Endometrial microvascular endothelial cells (primary cell): ENCODE measurements around the gene TEX48. TPM values are rescaled to one million over a fixed set of nuclear protein-coding genes. Genes with fewer than 3 reads are reported as not detected.

ENCODE experiments used
- in situ Hi-C: cut with HindIII; loops from 2 replicates; pipeline ENCODE4 v1.10.0; 2017; ENCODE audit warnings: low sequenced_read_pairs, low pct_unique_long_range_greater_than_20kb; ENCODE audit errors: inconsistent ontology term
- total RNA-seq: library from RNA; depleted of rRNA; stranded (reverse); fragments of >200 nt; gene quantifications from one replicate; pipeline ENCODE4 v1.2.3, GENCODE V29; 2015; ENCODE audit errors: inconsistent ontology term

The TEX48 gene
- total RNA-seq, 1 donor from 2014 or later, result not detected

- in situ Hi-C loops, result no loop called here
These were observed 47.6 kb downstream of the TEX48 start for GRCh38 chr9:114634387-114634786.

GRCh38 chr9:114633438-114634089 lies 48.4 kb downstream of the TEX48 start:
- in situ Hi-C loops, result no loop called here

- in situ Hi-C loops, result no loop called here
These were observed 50.8 kb downstream of the TEX48 start for GRCh38 chr9:114631166-114631565.

- in situ Hi-C loops, result loop anchor here (10.0 kb wide), 1 partner anchor 115 kb away; no protein-coding TSS in a partner anchor
These were observed 52.4 kb downstream of the TEX48 start for GRCh38 chr9:114629563-114630090.

- in situ Hi-C loops, result loop anchor here (10.0 kb wide), 1 partner anchor 113 kb away; no protein-coding TSS in a partner anchor
These were observed 54.4 kb downstream of the TEX48 start for GRCh38 chr9:114627553-114627952.

- in situ Hi-C loops, result loop anchor here (10.0 kb wide), 1 partner anchor 112 kb away; no protein-coding TSS in a partner anchor
These were observed 55.5 kb downstream of the TEX48 start for GRCh38 chr9:114626415-114627020.

- in situ Hi-C loops, result loop anchor here (10.0 kb wide), 1 partner anchor 110 kb away; no protein-coding TSS in a partner anchor
These were observed 57.3 kb downstream of the TEX48 start for GRCh38 chr9:114624677-114625076.

- in situ Hi-C loops, result loop anchor here (10.0 kb wide), 1 partner anchor 107 kb away; no protein-coding TSS in a partner anchor
These were observed 59.9 kb downstream of the TEX48 start for GRCh38 chr9:114621975-114622609.

GRCh38 chr9:114621561-114621960 lies 60.4 kb downstream of the TEX48 start:
- in situ Hi-C loops, result loop anchor here (10.0 kb wide), 1 partner anchor 107 kb away; no protein-coding TSS in a partner anchor

GRCh38 chr9:114619191-114619761 lies 62.7 kb downstream of the TEX48 start:
- in situ Hi-C loops, result no loop called here

GRCh38 chr9:114616684-114617520 lies 65.1 kb downstream of the TEX48 start:
- in situ Hi-C loops, result no loop called here

Other genes with a start within 250 kb of the TEX48 start
- gene WHRN, start 176.7 kb downstream of the TEX48 start, total RNA-seq, result not detected
- 117 TPM for gene ATP6V1G1, start 94.4 kb downstream of the TEX48 start, total RNA-seq
- 0.93 TPM for gene TMEM268, start 70.9 kb downstream of the TEX48 start, total RNA-seq
- not detected for gene TEX53, start 24.4 kb downstream of the TEX48 start, total RNA-seq
- 2.7 TPM for gene TNFSF15, start 123.8 kb upstream of the TEX48 start, total RNA-seq
- gene TNFSF8, start 248.4 kb upstream of the TEX48 start, total RNA-seq, result not detected